PFSK-1 (cell line): ENCODE measurements around the gene WSB1.

Experiments used
- FOXP2 ChIP-seq: optimal IDR thresholded peaks from 2 replicates; pipeline ENCODE3; 2011; ENCODE audit warnings: borderline replicate concordance, control low read depth, inconsistent platforms; ENCODE audit not compliant: insufficient read depth; ENCODE audit errors: extremely low read length, extremely low read depth
- POLR2AphosphoS5 ChIP-seq: IDR thresholded peaks from 2 replicates; pipeline ENCODE4 v1.6.1; 2012; ENCODE audit warnings: low read depth, mild to moderate bottlenecking, control low read depth, low read length, moderate library complexity
- REST ChIP-seq, 2 experiments: IDR thresholded peaks; 2 replicates each; pipeline versions ENCODE4 v1.6.1 to v1.8.0; 2011 to 2012; ENCODE audit warnings: low read depth in 2 of 2, low read length in 2 of 2, control low read depth in 1 of 2, inconsistent platforms in 1 of 2, mild to moderate bottlenecking in 1 of 2, moderate library complexity in 1 of 2; ENCODE audit not compliant: insufficient read depth in 1 of 2
- SIN3A ChIP-seq: IDR thresholded peaks from 2 replicates; pipeline ENCODE4 v1.6.1; 2012; ENCODE audit warnings: mild to moderate bottlenecking, low read length, moderate library complexity, borderline replicate concordance; ENCODE audit not compliant: insufficient read depth
- TAF1 ChIP-seq: IDR thresholded peaks from 2 replicates; pipeline ENCODE4 v1.6.1; 2012; ENCODE audit warnings: low read length, control low read depth, borderline replicate concordance; ENCODE audit not compliant: insufficient read depth

Gene WSB1

GRCh38 chr17:27281438-27281837 is 12.5 kb upstream of the WSB1 start:
- TF ChIP-seq POLR2AphosphoS5 (no peak), SIN3A (no peak), REST (IDR thresholded peaks at IDR 0.05; ENCODE audit: insufficient read depth in 1 of 2, low read depth in 2 of 2, low read length in 2 of 2) (no peak), TAF1 (no peak), FOXP2 (no peak)

GRCh38 chr17:27282054-27282551 is 11.8 kb upstream of the WSB1 start:
- no peak for TF ChIP-seq FOXP2
- no peak for TF ChIP-seq POLR2AphosphoS5
- TF ChIP-seq TAF1 = no peak
- no peak for TF ChIP-seq SIN3A
- no peak for TF ChIP-seq REST (IDR thresholded peaks at IDR 0.05; ENCODE audit: insufficient read depth in 1 of 2, low read depth in 2 of 2, low read length in 2 of 2)

- TF ChIP-seq SIN3A (no peak), TAF1 (no peak), REST (IDR thresholded peaks at IDR 0.05; ENCODE audit: insufficient read depth in 1 of 2, low read depth in 2 of 2, low read length in 2 of 2) (no peak), FOXP2 (no peak), POLR2AphosphoS5 (no peak)
Observed at GRCh38 chr17:27283060-27283459, 10.9 kb upstream of the WSB1 start.

- TF ChIP-seq FOXP2 (no peak), TAF1 (no peak), SIN3A (no peak), REST (IDR thresholded peaks at IDR 0.05; ENCODE audit: insufficient read depth in 1 of 2, low read depth in 2 of 2, low read length in 2 of 2) (no peak), POLR2AphosphoS5 (no peak)
Observed at GRCh38 chr17:27283751-27284150, 10.2 kb upstream of the WSB1 start.

GRCh38 chr17:27284811-27285415 is 9.0 kb upstream of the WSB1 start:
- TF ChIP-seq TAF1 = no peak
- TF ChIP-seq POLR2AphosphoS5 = no peak
- no peak for TF ChIP-seq SIN3A
- TF ChIP-seq REST (IDR thresholded peaks at IDR 0.05; ENCODE audit: insufficient read depth in 1 of 2, low read depth in 2 of 2, low read length in 2 of 2) = no peak
- TF ChIP-seq FOXP2 = no peak
